HEK293T (cell line): Measurements from ENCODE around the gene CPNE1.

Experiments
- CTCF ChIA-PET: fragments of 350-600 bp; formaldehyde crosslinking; extraction: SDS; loops from one replicate; lab custom pipeline; 2021; ENCODE audit warnings: antibody characterized with exemption, inconsistent platforms; lab: Yijun Ruan, JAX
- POLR2A ChIA-PET: fragments of 350-600 bp; formaldehyde crosslinking; extraction: SDS; loops from one replicate; lab custom pipeline; 2020; ENCODE audit warnings: antibody characterized with exemption, inconsistent platforms; lab: Yijun Ruan, JAX
- DNase-seq: peaks from one replicate; pipeline ENCODE4 v3.0.0; 2012; ENCODE audit warnings: mixed read lengths; ENCODE audit errors: extremely low spot score
- ARNT ChIP-seq: fragments of 450-650 bp; IDR thresholded peaks from 2 replicates; pipeline ENCODE4 v1.6.1; 2017; ENCODE audit warnings: mild to moderate bottlenecking
- BHLHE40 ChIP-seq: fragments of 450-650 bp; IDR thresholded peaks from 2 replicates; pipeline ENCODE4 v1.6.1; 2016; ENCODE audit warnings: mild to moderate bottlenecking, moderate library complexity, borderline replicate concordance
- CTBP1 ChIP-seq: fragments of 450-650 bp; IDR thresholded peaks from 2 replicates; pipeline ENCODE4 v1.6.1; 2016; ENCODE audit warnings: borderline replicate concordance
- ELF4 ChIP-seq: fragments of 450-650 bp; IDR thresholded peaks from 2 replicates; pipeline ENCODE4 v1.6.1; 2017; ENCODE audit warnings: antibody characterized with exemption
- FOXA1 ChIP-seq: fragments of 450-650 bp; IDR thresholded peaks from 2 replicates; pipeline ENCODE4 v1.6.1; 2016; ENCODE audit warnings: mild to moderate bottlenecking
- FOXK2 ChIP-seq: fragments of 450-650 bp; IDR thresholded peaks from 2 replicates; pipeline ENCODE4 v1.6.1; 2016; ENCODE audit warnings: mild to moderate bottlenecking
- FOXM1 ChIP-seq: fragments of 450-650 bp; IDR thresholded peaks from 2 replicates; pipeline ENCODE4 v1.6.1; 2017; ENCODE audit warnings: mild to moderate bottlenecking, borderline replicate concordance
- HDGF ChIP-seq: fragments of 450-650 bp; IDR thresholded peaks from 2 replicates; pipeline ENCODE4 v1.6.1; 2017; ENCODE audit warnings: antibody characterized with exemption, borderline replicate concordance
- L3MBTL2 ChIP-seq: fragments of 450-650 bp; conservative IDR thresholded peaks from 2 replicates; pipeline ENCODE4 v1.6.1; 2016; ENCODE audit warnings: mild to moderate bottlenecking
- LEF1 ChIP-seq: fragments of 450-650 bp; IDR thresholded peaks from 2 replicates; pipeline ENCODE4 v1.6.1; 2017; ENCODE audit warnings: mild to moderate bottlenecking, borderline replicate concordance
- NFRKB ChIP-seq: fragments of 450-650 bp; IDR thresholded peaks from 2 replicates; pipeline ENCODE4 v1.6.1; 2016; ENCODE audit warnings: mild to moderate bottlenecking, moderate library complexity
- SP1 ChIP-seq: fragments of 450-650 bp; IDR thresholded peaks from 2 replicates; pipeline ENCODE4 v1.6.1; 2017
- SUZ12 ChIP-seq: fragments of 450-650 bp; IDR thresholded peaks from 2 replicates; pipeline ENCODE4 v1.6.1; 2016; ENCODE audit warnings: mild to moderate bottlenecking
- TARDBP ChIP-seq: fragments of 450-650 bp; IDR thresholded peaks from 2 replicates; pipeline ENCODE4 v1.6.1; 2016
- ZNF384 ChIP-seq: fragments of 450-650 bp; IDR thresholded peaks from 2 replicates; pipeline ENCODE4 v1.6.1; 2016
- TF ChIP-seq, protein P1 (sequence below): fragments of 450-650 bp; IDR thresholded peaks from 2 replicates; pipeline ENCODE4 v1.6.1; 2016

Gene CPNE1

DNA sequence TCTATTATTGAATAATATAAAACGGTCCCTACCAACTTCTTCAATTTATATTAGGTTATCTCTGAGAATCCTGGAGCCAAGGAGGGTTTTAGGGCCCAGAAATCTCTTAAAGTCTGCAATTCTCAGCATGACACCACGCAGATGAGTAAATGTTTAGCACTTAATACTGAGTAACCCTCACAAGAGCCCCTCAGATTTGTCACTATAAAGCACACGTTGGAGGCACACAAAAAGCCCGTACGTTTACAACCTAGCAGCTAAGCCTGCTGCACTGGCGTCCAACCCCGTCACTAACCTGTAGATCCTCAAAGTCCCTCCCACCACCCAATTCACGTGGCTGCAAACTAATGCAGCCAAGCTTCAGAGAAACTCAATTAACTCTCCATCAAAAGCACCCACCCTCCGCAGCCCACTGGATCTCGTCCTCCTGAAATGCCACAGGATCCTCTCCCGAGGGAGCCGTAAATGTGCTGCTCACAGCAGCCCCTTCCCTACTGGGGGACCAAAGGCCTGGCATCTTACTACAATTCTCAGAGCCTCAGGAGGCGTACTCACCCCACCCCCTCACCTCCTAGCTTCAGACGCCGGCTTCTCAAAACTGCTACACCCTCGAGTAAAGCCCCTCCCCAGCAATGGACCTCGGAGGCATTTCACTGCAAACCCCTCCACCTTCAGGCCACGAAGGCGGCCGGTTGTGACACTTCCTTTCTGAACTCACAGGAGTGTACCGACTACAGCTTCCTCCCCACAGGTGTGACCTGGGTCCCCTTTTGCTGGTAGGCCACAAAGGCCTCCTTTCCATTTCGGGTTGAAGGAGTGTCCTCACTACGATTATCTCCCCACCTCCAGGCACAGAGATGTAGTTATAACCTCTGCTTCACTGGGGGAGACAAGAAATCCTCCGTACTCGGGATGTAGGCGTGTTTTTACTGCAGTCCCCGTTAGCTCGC is 909 bp downstream of the CPNE1 start:
- no peak for TF ChIP-seq ELF4
- TF ChIP-seq BHLHE40: no peak
- no peak for TF ChIP-seq FOXK2
- TF ChIP-seq CTBP1: no peak
- no peak for TF ChIP-seq TARDBP
- no peak for TF ChIP-seq NFRKB
- TF ChIP-seq FOXM1: no peak
- TF ChIP-seq L3MBTL2: peak; percentile 22; the same call in 1 of the 2 replicates
- TF ChIP-seq ZNF384: no peak
- DNase-seq: peak; percentile 53
- CTCF ChIA-PET: interaction anchor here (1.0 to 1.2 kb wide), 2 partner anchors 37 to 45 kb away, joined by 3 to 4 read pairs; no protein-coding TSS in a partner anchor
- POLR2A ChIA-PET: interaction anchor here (0.6 to 4.2 kb wide), 15 partner anchors 9 to 290 kb away, joined by 3 to 44 read pairs (median 4); partner anchors contain the start of genes CEP250, NFS1, RBM39 and ROMO1

GRCh38 chr20:35662551-35662950 is 2.1 kb downstream of the CPNE1 start:
- ChIA-PET POLR2A (interaction anchor here (4.2 kb wide), 1 partner anchor 44 kb away, joined by 44 read pairs; the partner anchor contains the start of gene SPAG4), CTCF (no interaction called here)
- TF ChIP-seq ZNF384: no peak
- TF ChIP-seq FOXM1: no peak
- no peak for TF ChIP-seq HDGF
- DNase-seq: no peak

DNA sequence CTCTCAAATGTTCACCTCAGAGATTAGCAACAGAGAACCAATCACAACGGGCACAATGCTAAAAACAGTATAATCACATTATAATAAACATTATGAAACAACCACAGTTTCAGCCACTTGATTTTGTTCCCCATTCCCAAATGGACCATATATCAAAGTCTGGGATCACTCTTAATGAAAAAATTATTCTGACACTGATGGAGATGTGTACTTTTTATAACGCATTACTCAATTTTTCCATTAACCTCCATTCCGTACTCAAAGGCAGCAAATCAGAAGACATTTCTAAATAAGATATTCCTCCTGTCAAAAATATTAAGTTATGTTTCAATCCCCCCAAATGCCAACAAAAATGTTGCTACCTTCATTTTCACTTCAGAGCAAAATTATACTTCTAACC is 2.8 kb downstream of the CPNE1 start:
- POLR2A ChIA-PET: interaction anchor here (1.8 kb wide), 1 partner anchor 80 kb away, joined by 4 read pairs; the partner anchor contains the start of gene RBM39
- CTCF ChIA-PET: no interaction called here
- no peak for TF ChIP-seq L3MBTL2
- no peak for TF ChIP-seq BHLHE40
- no peak for TF ChIP-seq ARNT
- TF ChIP-seq, protein P1, sequence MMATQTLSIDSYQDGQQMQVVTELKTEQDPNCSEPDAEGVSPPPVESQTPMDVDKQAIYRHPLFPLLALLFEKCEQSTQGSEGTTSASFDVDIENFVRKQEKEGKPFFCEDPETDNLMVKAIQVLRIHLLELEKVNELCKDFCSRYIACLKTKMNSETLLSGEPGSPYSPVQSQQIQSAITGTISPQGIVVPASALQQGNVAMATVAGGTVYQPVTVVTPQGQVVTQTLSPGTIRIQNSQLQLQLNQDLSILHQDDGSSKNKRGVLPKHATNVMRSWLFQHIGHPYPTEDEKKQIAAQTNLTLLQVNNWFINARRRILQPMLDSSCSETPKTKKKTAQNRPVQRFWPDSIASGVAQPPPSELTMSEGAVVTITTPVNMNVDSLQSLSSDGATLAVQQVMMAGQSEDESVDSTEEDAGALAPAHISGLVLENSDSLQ: peak; percentile 67
- DNase-seq: no peak

GRCh38 chr20:35661053-35661452 is 3.6 kb downstream of the CPNE1 start:
- TF ChIP-seq, protein P1: no peak
- no peak for TF ChIP-seq FOXK2
- no peak for TF ChIP-seq SUZ12
- no peak for TF ChIP-seq BHLHE40
- no peak for TF ChIP-seq L3MBTL2
- no peak for TF ChIP-seq CTBP1
- no peak for TF ChIP-seq HDGF
- no peak for TF ChIP-seq TARDBP
- TF ChIP-seq NFRKB: no peak
- TF ChIP-seq FOXM1: no peak
- no peak for TF ChIP-seq LEF1
- ChIA-PET POLR2A (interaction anchor here (1.3 to 1.8 kb wide), 2 partner anchors 38 to 81 kb away, joined by 4 to 5 read pairs; partner anchors contain the start of genes NFS1, RBM39 and ROMO1), CTCF (no interaction called here)

GRCh38 chr20:35660122-35660937 is 4.4 kb downstream of the CPNE1 start:
- ChIA-PET CTCF (interaction anchor here (1.0 to 1.1 kb wide), 2 partner anchors 18 to 294 kb away, joined by 3 to 4 read pairs; partner anchors contain the start of gene SCAND1), POLR2A (interaction anchor here (1.3 to 1.8 kb wide), 2 partner anchors 39 to 82 kb away, joined by 4 to 5 read pairs; partner anchors contain the start of genes NFS1, RBM39 and ROMO1)
- TF ChIP-seq ARNT: no peak
- TF ChIP-seq, protein P1: no peak
- TF ChIP-seq SP1: no peak
- TF ChIP-seq FOXA1: no peak
- TF ChIP-seq TARDBP: no peak
- TF ChIP-seq FOXK2: no peak
- TF ChIP-seq BHLHE40: no peak
- TF ChIP-seq CTBP1: no peak
- TF ChIP-seq LEF1: no peak
- TF ChIP-seq NFRKB: no peak
- no peak for TF ChIP-seq HDGF
- no peak for TF ChIP-seq L3MBTL2
- no peak for TF ChIP-seq SUZ12
- no peak for TF ChIP-seq ELF4
- TF ChIP-seq FOXM1: no peak
- DNase-seq: no peak

More at GRCh38 chr20:35661053-35661452, 3.6 kb downstream of the CPNE1 start:
- DNase-seq: no peak
